ENCODE measurements around the gene BAZ2B. TPM values are rescaled to one million over a fixed set of nuclear protein-coding genes. Genes with fewer than 3 reads are reported as not detected.

BAZ2B gene
- total RNA-seq, 6 donors from 2014 or later, result 59.4 to 233 (median 103) TPM

GRCh38 chr2:159589286-159589685, 27.1 kb downstream of the BAZ2B start:
- TF ChIP-seq, protein P1, sequence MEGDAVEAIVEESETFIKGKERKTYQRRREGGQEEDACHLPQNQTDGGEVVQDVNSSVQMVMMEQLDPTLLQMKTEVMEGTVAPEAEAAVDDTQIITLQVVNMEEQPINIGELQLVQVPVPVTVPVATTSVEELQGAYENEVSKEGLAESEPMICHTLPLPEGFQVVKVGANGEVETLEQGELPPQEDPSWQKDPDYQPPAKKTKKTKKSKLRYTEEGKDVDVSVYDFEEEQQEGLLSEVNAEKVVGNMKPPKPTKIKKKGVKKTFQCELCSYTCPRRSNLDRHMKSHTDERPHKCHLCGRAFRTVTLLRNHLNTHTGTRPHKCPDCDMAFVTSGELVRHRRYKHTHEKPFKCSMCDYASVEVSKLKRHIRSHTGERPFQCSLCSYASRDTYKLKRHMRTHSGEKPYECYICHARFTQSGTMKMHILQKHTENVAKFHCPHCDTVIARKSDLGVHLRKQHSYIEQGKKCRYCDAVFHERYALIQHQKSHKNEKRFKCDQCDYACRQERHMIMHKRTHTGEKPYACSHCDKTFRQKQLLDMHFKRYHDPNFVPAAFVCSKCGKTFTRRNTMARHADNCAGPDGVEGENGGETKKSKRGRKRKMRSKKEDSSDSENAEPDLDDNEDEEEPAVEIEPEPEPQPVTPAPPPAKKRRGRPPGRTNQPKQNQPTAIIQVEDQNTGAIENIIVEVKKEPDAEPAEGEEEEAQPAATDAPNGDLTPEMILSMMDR (IDR thresholded peaks at IDR 0.05), result no peak
- TF ChIP-seq EP300 (IDR thresholded peaks at IDR 0.05) (no peak), POLR2AphosphoS5 (IDR thresholded peaks at IDR 0.05) (no peak), POLR2A (IDR thresholded peaks at IDR 0.05) (no peak)
- WGBS, 2 donors, result 90 to 95% methylated on average over 1 of the region's 1 CpG
- Histone ChIP-seq H3K4me3 (no peak overlapping the region), H3K4me1 (no peaks in the 10 kb centered on the region), H3K9me3 (no peaks in the 10 kb centered on the region), H3K27ac (no peak overlapping the region), H3K36me3 (no peaks in the 10 kb centered on the region), H3K27me3 (no peaks in the 10 kb centered on the region)
- DNase-seq (no peak), ATAC-seq (ENCODE audit: low FRiP score in 2 of 2) (no peak)

DNA sequence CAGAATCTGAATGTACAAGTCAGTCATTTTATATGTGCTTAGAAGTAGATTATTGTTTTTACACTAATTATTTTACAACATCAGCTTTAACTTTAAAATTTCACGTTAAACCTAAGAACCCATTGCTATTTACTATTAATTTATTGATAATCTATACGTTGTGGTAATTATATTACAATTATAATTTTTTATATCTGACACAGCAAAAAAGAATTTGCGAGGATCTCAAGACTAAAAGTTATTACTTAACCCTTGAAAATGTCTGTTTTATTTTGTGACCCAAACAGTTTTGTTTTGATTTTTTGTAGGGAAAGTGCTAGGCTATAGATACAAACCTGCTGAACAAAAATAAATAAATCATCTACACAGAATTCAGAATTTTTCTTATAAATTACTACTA, 30.3 kb downstream of the BAZ2B start:
- H3K4me3 ChIP-seq, result no peak overlapping the region
- H3K9me3 ChIP-seq, result no peaks in the 10 kb centered on the region
- ATAC-seq (ENCODE audit: low FRiP score in 2 of 2) (no peak), DNase-seq (no peak)
- peaks cover 0 to 3% (median 0%) of the 10 kb centered on the region in 4 donors for H3K36me3 ChIP-seq
- H3K4me1 ChIP-seq, result no peaks in the 10 kb centered on the region
- H3K27ac ChIP-seq, result no peak overlapping the region
- no peaks in the 10 kb centered on the region for H3K27me3 ChIP-seq
- WGBS, 2 donors, result 76 to 82% methylated on average over 3 of the region's 3 CpGs
- TF ChIP-seq EP300 (IDR thresholded peaks at IDR 0.05) (no peak), POLR2A (IDR thresholded peaks at IDR 0.05) (no peak), POLR2AphosphoS5 (IDR thresholded peaks at IDR 0.05) (no peak)
- TF ChIP-seq, protein P1 (IDR thresholded peaks at IDR 0.05), result no peak

DNA sequence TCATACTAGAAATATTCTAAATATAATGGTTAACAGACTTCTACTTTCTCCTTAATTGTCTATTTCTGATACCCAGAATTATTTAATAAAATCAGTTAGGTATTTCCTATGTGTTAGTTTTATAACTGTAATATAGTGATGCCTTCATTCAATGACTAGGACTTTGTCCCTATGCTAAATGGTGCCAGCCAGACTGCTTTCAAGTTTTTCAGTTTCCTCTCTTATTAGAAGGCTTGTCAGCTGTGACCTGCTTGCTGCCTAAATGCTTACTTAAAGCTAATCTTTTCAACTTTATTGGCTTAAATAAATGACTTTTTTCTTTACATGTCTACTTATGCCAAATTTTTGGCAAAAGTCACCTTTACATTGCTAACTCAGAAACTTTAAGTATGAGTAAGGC, 30.7 kb downstream of the BAZ2B start:
- no peak for ATAC-seq (ENCODE audit: low FRiP score in 2 of 2)
- H3K27ac ChIP-seq, result no peak overlapping the region
- TF ChIP-seq POLR2A (IDR thresholded peaks at IDR 0.05) (no peak), EP300 (IDR thresholded peaks at IDR 0.05) (no peak), POLR2AphosphoS5 (IDR thresholded peaks at IDR 0.05) (no peak)
- TF ChIP-seq, protein P1 (IDR thresholded peaks at IDR 0.05), result no peak

DNA sequence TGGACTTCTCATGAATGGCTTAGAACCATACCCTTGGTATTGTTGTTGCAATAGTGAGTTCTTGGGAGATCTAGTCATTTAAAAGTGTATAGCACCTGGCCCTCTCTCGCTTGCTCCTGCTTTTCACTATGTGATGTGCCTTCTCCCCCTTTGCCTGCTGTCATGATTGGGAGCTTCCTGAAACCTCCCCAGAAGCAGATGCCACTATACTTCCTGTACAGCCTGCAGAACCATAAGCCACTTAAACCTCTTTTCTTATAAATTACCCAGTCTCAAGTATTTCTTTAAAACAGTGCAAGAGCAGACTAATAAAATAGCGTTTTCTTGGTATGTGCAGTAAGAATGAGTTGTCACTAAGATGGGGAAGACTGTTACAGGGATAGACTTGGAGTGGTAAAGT, 31.6 kb downstream of the BAZ2B start:
- no peak for TF ChIP-seq POLR2A (IDR thresholded peaks at IDR 0.05)
- no peak for TF ChIP-seq POLR2AphosphoS5 (IDR thresholded peaks at IDR 0.05)
- TF ChIP-seq, protein P1 (IDR thresholded peaks at IDR 0.05), result no peak
- no peak for TF ChIP-seq EP300 (IDR thresholded peaks at IDR 0.05)
- no peak overlapping the region for H3K27ac ChIP-seq
- H3K36me3 ChIP-seq, result peaks cover 0 to 3% (median 0%) of the 10 kb centered on the region in 4 donors
- H3K9me3 ChIP-seq, result no peaks in the 10 kb centered on the region
- H3K27me3 ChIP-seq, result no peaks in the 10 kb centered on the region
- ATAC-seq (ENCODE audit: low FRiP score in 2 of 2), result no peak
- 55 to 90% methylated on average over 2 of the region's 2 CpGs for WGBS, 2 donors
- no peak overlapping the region for H3K4me3 ChIP-seq
- no peaks in the 10 kb centered on the region for H3K4me1 ChIP-seq
- DNase-seq, result no peak

More for the DNA sequence above, 30.7 kb downstream of the BAZ2B start:
- no peak overlapping the region for H3K4me3 ChIP-seq
- H3K9me3 ChIP-seq, result no peaks in the 10 kb centered on the region
- no peaks in the 10 kb centered on the region for H3K4me1 ChIP-seq
- H3K27me3 ChIP-seq, result no peaks in the 10 kb centered on the region
- DNase-seq, result no peak
- peaks cover 0 to 3% (median 0%) of the 10 kb centered on the region in 4 donors for H3K36me3 ChIP-seq

GRCh38 chr2:159573846-159574606, 42.3 kb downstream of the BAZ2B start:
- Histone ChIP-seq H3K4me3 (no peak overlapping the region), H3K27me3 (no peaks in the 10 kb centered on the region), H3K36me3 (no peaks in the 10 kb centered on the region), H3K4me1 (no peaks in the 10 kb centered on the region), H3K27ac (peak overlapping the region in 2 of 4 donors; percentile 28 to 72), H3K9me3 (peaks cover 0 to 6% (median 0%) of the 10 kb centered on the region in 4 donors)
- ATAC-seq (ENCODE audit: low FRiP score in 2 of 2), result peak in 1 of 2 donors; percentile 38
- TF ChIP-seq EP300 (IDR thresholded peaks at IDR 0.05) (no peak), POLR2AphosphoS5 (IDR thresholded peaks at IDR 0.05) (peak in 1 of 2 donors; percentile 52)
- WGBS, 2 donors, result 50 to 54% methylated on average over 3 of the region's 3 CpGs
- DNase-seq, result peak in 1 of 2 donors; percentile 49
